H9 (cell line): ENCODE data around the gene USP46. TPM values are rescaled to one million over a fixed set of nuclear protein-coding genes. Genes with fewer than 3 reads are reported as not detected.

Experiments
- DNase-seq: peaks from one replicate; pipeline ENCODE4 v3.0.0-alpha.2; 2017
- H2AFZ ChIP-seq: one replicate; pipeline ENCODE4 v1.6.1; 2013; ENCODE audit warnings: mild to moderate bottlenecking, low read length, control low read depth, moderate library complexity
- H2AK5ac ChIP-seq: 2 replicates; pipeline ENCODE4 v1.6.1; 2013; ENCODE audit warnings: low read length, control low read depth, mixed read lengths; ENCODE audit not compliant: insufficient read length
- H2BK120ac ChIP-seq: one replicate; pipeline ENCODE4 v1.6.1; 2013; ENCODE audit warnings: low read depth, mild to moderate bottlenecking, low read length, control low read depth, inconsistent platforms; ENCODE audit not compliant: poor library complexity, severe bottlenecking
- H2BK12ac ChIP-seq: 2 replicates; pipeline ENCODE4 v1.6.1; 2013; ENCODE audit warnings: low read length, control low read depth, mixed read lengths, low read depth; ENCODE audit not compliant: insufficient read length
- H2BK15ac ChIP-seq: 2 replicates; pipeline ENCODE4 v1.6.1; 2013; ENCODE audit warnings: low read depth, low read length, control low read depth
- H2BK20ac ChIP-seq: one replicate; pipeline ENCODE4 v1.6.1; 2013; ENCODE audit warnings: low read depth, mild to moderate bottlenecking, low read length, control low read depth, inconsistent platforms; ENCODE audit not compliant: poor library complexity, severe bottlenecking
- H2BK5ac ChIP-seq: 2 replicates; pipeline ENCODE4 v1.6.1; 2013; ENCODE audit warnings: low read length, control low read depth, mixed read lengths; ENCODE audit not compliant: insufficient read length
- H3K14ac ChIP-seq: 2 replicates; pipeline ENCODE4 v1.6.1; 2013; ENCODE audit warnings: low read length, control low read depth; ENCODE audit not compliant: insufficient read depth
- H3K18ac ChIP-seq: 2 replicates; pipeline ENCODE4 v1.6.1; 2013; ENCODE audit warnings: low read depth, mild to moderate bottlenecking, mixed read lengths, low read length, control low read depth; ENCODE audit not compliant: insufficient read length
- H3K23ac ChIP-seq: 2 replicates; pipeline ENCODE4 v1.6.1; 2013; ENCODE audit warnings: low read length, control low read depth, mixed read lengths, low read depth; ENCODE audit not compliant: insufficient read length
- H3K23me2 ChIP-seq: 2 replicates; pipeline ENCODE4 v1.6.1; 2013; ENCODE audit warnings: low read depth, mild to moderate bottlenecking, mixed read lengths, low read length, control low read depth; ENCODE audit not compliant: insufficient read length, poor library complexity, severe bottlenecking
- H3K27ac ChIP-seq: 2 replicates; pipeline ENCODE4 v1.5.1; 2013; ENCODE audit warnings: low read length, control low read depth, mixed read lengths, low read depth; ENCODE audit not compliant: insufficient read length
- H3K27me3 ChIP-seq: 2 replicates; pipeline ENCODE4 v1.6.1; 2013; ENCODE audit warnings: low read length, control low read depth, inconsistent platforms; ENCODE audit not compliant: insufficient read depth
- H3K4ac ChIP-seq: 2 replicates; pipeline ENCODE4 v1.6.1; 2013; ENCODE audit warnings: low read depth, mild to moderate bottlenecking, control low read depth, inconsistent platforms, low read length, moderate library complexity
- H3K4me1 ChIP-seq: 2 replicates; pipeline ENCODE4 v1.6.1; 2013; ENCODE audit warnings: low read length, control low read depth, inconsistent platforms; ENCODE audit not compliant: insufficient read depth
- H3K4me2 ChIP-seq: 2 replicates; pipeline ENCODE4 v1.6.1; 2013; ENCODE audit warnings: low read length, control low read depth, mixed read lengths; ENCODE audit not compliant: insufficient read length, insufficient read depth
- H3K56ac ChIP-seq: 2 replicates; pipeline ENCODE4 v1.6.1; 2013; ENCODE audit warnings: low read depth, mild to moderate bottlenecking, mixed read lengths, low read length, control low read depth; ENCODE audit not compliant: insufficient read length
- H3K79me1 ChIP-seq: 2 replicates; pipeline ENCODE4 v1.6.1; 2013; ENCODE audit warnings: low read depth, mild to moderate bottlenecking, moderate library complexity, low read length, control low read depth, inconsistent platforms; ENCODE audit not compliant: insufficient read depth, poor library complexity, severe bottlenecking
- H3K79me2 ChIP-seq: 2 replicates; pipeline ENCODE4 v1.6.1; 2013; ENCODE audit warnings: low read length, control low read depth, inconsistent platforms; ENCODE audit not compliant: insufficient read depth
- H3K9ac ChIP-seq: 2 replicates; pipeline ENCODE4 v1.6.1; 2013; ENCODE audit warnings: low read length, control low read depth, mixed read lengths; ENCODE audit not compliant: insufficient read length; ENCODE audit errors: extremely low read depth
- H3K9me3 ChIP-seq: one replicate; pipeline ENCODE4 v1.6.1; 2013; ENCODE audit warnings: low read depth, low read length, inconsistent platforms; ENCODE audit not compliant: control insufficient read depth
- H3T11ph ChIP-seq: one replicate; pipeline ENCODE4 v1.6.1; 2013; ENCODE audit warnings: mild to moderate bottlenecking, low read length, control low read depth, inconsistent platforms
- H4K20me1 ChIP-seq: one replicate; pipeline ENCODE4 v1.6.1; 2013; ENCODE audit not compliant: control insufficient read depth, insufficient read length, insufficient read depth
- H4K5ac ChIP-seq: 2 replicates; pipeline ENCODE4 v1.6.1; 2013; ENCODE audit warnings: low read depth, mild to moderate bottlenecking, mixed read lengths, low read length, control low read depth; ENCODE audit not compliant: insufficient read length
- H4K8ac ChIP-seq: replicated peaks from 2 replicates; pipeline ENCODE4 v1.6.1; 2013; ENCODE audit warnings: low read length, control low read depth, mixed read lengths, low read depth; ENCODE audit not compliant: insufficient read length
- H4K91ac ChIP-seq: 2 replicates; pipeline ENCODE4 v1.6.1; 2013; ENCODE audit warnings: low read depth, mild to moderate bottlenecking, moderate library complexity, mixed read lengths, low read length, control low read depth; ENCODE audit not compliant: insufficient read length
- H3K27ac Mint-ChIP-seq, 3 experiments: 2 replicates in 2 of 3; 3 replicates in 1 of 3; pipeline ENCODE4 v1.8.0; 2020 to 2021; ENCODE audit warnings: mixed read lengths in 3 of 3, mild to moderate bottlenecking in 1 of 3, moderate library complexity in 1 of 3
- H3K27me3 Mint-ChIP-seq: 2 replicates; pipeline ENCODE4 v1.8.0; 2021; ENCODE audit warnings: low read depth, mild to moderate bottlenecking, moderate library complexity, mixed read lengths
- H3K36me3 Mint-ChIP-seq, 3 experiments: 2 replicates in 2 of 3; 3 replicates in 1 of 3; pipeline ENCODE4 v1.8.0; 2020 to 2021; ENCODE audit warnings: low read depth in 3 of 3, mixed read lengths in 3 of 3; ENCODE audit not compliant: insufficient read depth in 1 of 3
- H3K4me1 Mint-ChIP-seq, 2 experiments: 2 replicates each; pipeline ENCODE4 v1.8.0; 2020; ENCODE audit warnings: mixed read lengths in 2 of 2
- H3K4me3 Mint-ChIP-seq, 2 experiments: 2 replicates in 1 of 2; 3 replicates in 1 of 2; pipeline ENCODE4 v1.8.0; 2020 to 2021; ENCODE audit warnings: mild to moderate bottlenecking in 2 of 2, mixed read lengths in 2 of 2, moderate library complexity in 1 of 2
- H3K9me3 Mint-ChIP-seq, 2 experiments: 2 replicates in 1 of 2; 3 replicates in 1 of 2; pipeline ENCODE4 v1.8.0; 2020; ENCODE audit warnings: mild to moderate bottlenecking in 2 of 2, mixed read lengths in 2 of 2, moderate library complexity in 1 of 2
- WGBS: extraction: QIAGEN DNeasy Blood & Tissue Kit; methylation state at CpG from one replicate; pipeline ENCODE4 v1.1.7; 2013; ENCODE audit warnings: missing lambda C conversion rate, low lambda C conversion rate, mixed read lengths; ENCODE audit not compliant: insufficient read length; ENCODE audit errors: extremely low coverage; 5-methylcytosine and 5-hydroxymethylcytosine counted together
- total RNA-seq: library from RNA; stranded (reverse); gene quantifications from 2 replicates; pipeline ENCODE4 v1.2.1, GENCODE V29; 2021
- TF ChIP-seq, protein P1 (sequence below): fragments of 200-600 bp; sonication (generic); conservative IDR thresholded peaks from 3 replicates; pipeline ENCODE4 v1.8.0; 2021; ENCODE audit warnings: antibody characterized with exemption, mild to moderate bottlenecking

USP46 gene
- total RNA-seq, 1 experiment from 2014 or later, result 59.8 TPM

DNA sequence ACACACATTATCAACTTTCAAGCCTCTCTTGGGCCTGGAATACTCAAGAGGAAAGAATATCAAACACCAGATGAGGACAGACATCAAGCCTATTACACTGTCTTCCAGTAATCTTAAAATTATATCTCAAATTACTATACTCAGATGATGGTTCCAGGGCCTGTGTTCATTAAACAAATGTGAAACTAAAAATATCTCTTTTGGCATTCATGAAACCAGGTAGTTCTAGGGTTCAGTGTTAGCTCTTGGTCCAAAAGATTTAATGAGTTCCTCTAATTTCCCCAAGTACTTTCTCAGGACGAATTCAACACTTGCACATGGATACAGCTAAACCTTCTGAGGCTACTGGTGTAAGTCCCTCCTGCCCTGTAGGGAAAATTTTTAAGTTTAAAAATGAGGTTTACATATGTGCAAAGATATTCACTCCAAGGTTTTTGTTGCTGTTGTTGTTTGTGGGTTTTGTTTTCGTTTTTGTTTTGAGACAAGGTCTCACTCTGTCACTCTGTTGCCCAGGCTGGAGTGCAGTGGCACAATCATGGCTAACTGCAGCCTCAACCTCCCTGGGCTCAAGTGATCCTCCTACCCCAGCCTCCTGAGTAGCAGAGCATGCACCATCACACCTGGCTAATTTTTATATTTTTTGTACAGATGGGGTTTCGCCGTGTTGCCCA, 79.4 kb downstream of the USP46 start:
- no peak overlapping the region for H2BK5ac ChIP-seq
- H3K4me3 Mint-ChIP-seq, result no peak overlapping the region
- H2AK5ac ChIP-seq, result no peak overlapping the region
- no peaks in the 10 kb centered on the region for H3K4me1 ChIP-seq
- no peaks in the 10 kb centered on the region for H3K79me2 ChIP-seq
- H3K56ac ChIP-seq, result no peak overlapping the region
- H3K23ac ChIP-seq, result no peak overlapping the region
- no peak overlapping the region for H2BK12ac ChIP-seq
- no peak overlapping the region for H2AFZ ChIP-seq
- no peak overlapping the region for H4K91ac ChIP-seq
- no peak overlapping the region for H3T11ph ChIP-seq
- no peaks in the 10 kb centered on the region for H3K27me3 ChIP-seq
- WGBS, result no CpG with 5 or more reads among the region's 4 CpGs
- no peak overlapping the region for H2BK15ac ChIP-seq
- no peak overlapping the region for H3K9ac ChIP-seq
- DNase-seq, result no peak
- H3K23me2 ChIP-seq, result no peaks in the 10 kb centered on the region
- H3K27ac ChIP-seq, result no peak overlapping the region
- no peaks in the 10 kb centered on the region for H3K36me3 Mint-ChIP-seq
- peaks cover 9 to 13% of the 10 kb centered on the region in 2 experiments for H3K4me1 Mint-ChIP-seq
- H3K9me3 Mint-ChIP-seq, result no peaks in the 10 kb centered on the region
- no peak overlapping the region for H3K4ac ChIP-seq
- no peak overlapping the region for H3K27ac Mint-ChIP-seq
- H3K79me1 ChIP-seq, result no peaks in the 10 kb centered on the region
- H2BK20ac ChIP-seq, result no peak overlapping the region
- no peak overlapping the region for H3K18ac ChIP-seq
- no peak overlapping the region for H3K4me2 ChIP-seq
- no peaks in the 10 kb centered on the region for H4K20me1 ChIP-seq
- TF ChIP-seq, protein P1, sequence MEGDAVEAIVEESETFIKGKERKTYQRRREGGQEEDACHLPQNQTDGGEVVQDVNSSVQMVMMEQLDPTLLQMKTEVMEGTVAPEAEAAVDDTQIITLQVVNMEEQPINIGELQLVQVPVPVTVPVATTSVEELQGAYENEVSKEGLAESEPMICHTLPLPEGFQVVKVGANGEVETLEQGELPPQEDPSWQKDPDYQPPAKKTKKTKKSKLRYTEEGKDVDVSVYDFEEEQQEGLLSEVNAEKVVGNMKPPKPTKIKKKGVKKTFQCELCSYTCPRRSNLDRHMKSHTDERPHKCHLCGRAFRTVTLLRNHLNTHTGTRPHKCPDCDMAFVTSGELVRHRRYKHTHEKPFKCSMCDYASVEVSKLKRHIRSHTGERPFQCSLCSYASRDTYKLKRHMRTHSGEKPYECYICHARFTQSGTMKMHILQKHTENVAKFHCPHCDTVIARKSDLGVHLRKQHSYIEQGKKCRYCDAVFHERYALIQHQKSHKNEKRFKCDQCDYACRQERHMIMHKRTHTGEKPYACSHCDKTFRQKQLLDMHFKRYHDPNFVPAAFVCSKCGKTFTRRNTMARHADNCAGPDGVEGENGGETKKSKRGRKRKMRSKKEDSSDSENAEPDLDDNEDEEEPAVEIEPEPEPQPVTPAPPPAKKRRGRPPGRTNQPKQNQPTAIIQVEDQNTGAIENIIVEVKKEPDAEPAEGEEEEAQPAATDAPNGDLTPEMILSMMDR, result no peak
- H4K8ac ChIP-seq, result no peak overlapping the region
- H4K5ac ChIP-seq, result no peak overlapping the region
- H3K27me3 Mint-ChIP-seq, result no peaks in the 10 kb centered on the region
- H3K9me3 ChIP-seq, result no peaks in the 10 kb centered on the region
- no peak overlapping the region for H2BK120ac ChIP-seq
- H3K14ac ChIP-seq, result no peak overlapping the region
